Lung microvascular endothelial cell (primary cell): ENCODE measurements around the gene RHBDD1. TPM values are rescaled to one million over a fixed set of nuclear protein-coding genes. Genes with fewer than 3 reads are reported as not detected.

Source experiments
- DNase-seq, 2 donors: peaks; one replicate each; pipeline versions ENCODE4 v3.0.0 to v3.0.0-alpha.2; 2010; ENCODE audit warnings: low read depth in 2 of 2
- total RNA-seq: library from RNA; depleted of rRNA; stranded (reverse); fragments of >200 nt; gene quantifications from 2 replicates; pipeline ENCODE4 v1.2.1, GENCODE V29; 2014

RHBDD1 gene
- total RNA-seq, 1 donor from 2014 or later = 13.7 TPM

GRCh38 chr2:226885769-226886435, 50.0 kb downstream of the RHBDD1 start:
- no peak for DNase-seq

- no peak for DNase-seq
These were observed 52.1 kb downstream of the RHBDD1 start for GRCh38 chr2:226887940-226888339.

- DNase-seq = no peak
These were observed 52.6 kb downstream of the RHBDD1 start for GRCh38 chr2:226888378-226888965.

- no peak for DNase-seq
These were observed 53.1 kb downstream of the RHBDD1 start for GRCh38 chr2:226888971-226889370.

GRCh38 chr2:226890286-226890685, 54.4 kb downstream of the RHBDD1 start:
- DNase-seq = no peak

- DNase-seq = no peak
These were observed 56.1 kb downstream of the RHBDD1 start for GRCh38 chr2:226891780-226892590.

- no peak for DNase-seq
These were observed 56.9 kb downstream of the RHBDD1 start for GRCh38 chr2:226892729-226893128.

GRCh38 chr2:226893216-226893615, 57.4 kb downstream of the RHBDD1 start:
- DNase-seq = no peak

GRCh38 chr2:226894752-226895151, 58.9 kb downstream of the RHBDD1 start:
- no peak for DNase-seq

- no peak for DNase-seq
These were observed 59.7 kb downstream of the RHBDD1 start for GRCh38 chr2:226895579-226895978.

GRCh38 chr2:226898121-226898520, 62.3 kb downstream of the RHBDD1 start:
- no peak for DNase-seq

- no peak for DNase-seq
These were observed 63.0 kb downstream of the RHBDD1 start for GRCh38 chr2:226898897-226899296.

GRCh38 chr2:226902041-226902966, 66.5 kb downstream of the RHBDD1 start:
- no peak for DNase-seq

- peak in 1 of 2 donors; percentile 61 for DNase-seq
These were observed 67.3 kb downstream of the RHBDD1 start for GRCh38 chr2:226903179-226903578.

- DNase-seq = no peak
These were observed 68.7 kb downstream of the RHBDD1 start for GRCh38 chr2:226904592-226904991.

GRCh38 chr2:226905718-226906117, 69.9 kb downstream of the RHBDD1 start:
- DNase-seq = no peak

- no peak for DNase-seq
These were observed 70.4 kb downstream of the RHBDD1 start for GRCh38 chr2:226906163-226906693.

GRCh38 chr2:226909126-226909525, 73.3 kb downstream of the RHBDD1 start:
- DNase-seq = no peak

- DNase-seq = no peak
These were observed 74.0 kb downstream of the RHBDD1 start for GRCh38 chr2:226909836-226910235.

- no peak for DNase-seq
These were observed 74.5 kb downstream of the RHBDD1 start for GRCh38 chr2:226910384-226910783.

GRCh38 chr2:226911932-226912331, 76.1 kb downstream of the RHBDD1 start:
- DNase-seq = no peak
